ENCODE results near the gene RPN2. TPM values are rescaled to one million over a fixed set of nuclear protein-coding genes. Genes with fewer than 3 reads are reported as not detected.

Gene RPN2
- total and polyA plus RNA-seq, 9 of the 15 experiments (the other 6 are each of a cell fraction or from before 2014, with no cell fraction given), result 168 to 548 (median 325) TPM

DNA sequence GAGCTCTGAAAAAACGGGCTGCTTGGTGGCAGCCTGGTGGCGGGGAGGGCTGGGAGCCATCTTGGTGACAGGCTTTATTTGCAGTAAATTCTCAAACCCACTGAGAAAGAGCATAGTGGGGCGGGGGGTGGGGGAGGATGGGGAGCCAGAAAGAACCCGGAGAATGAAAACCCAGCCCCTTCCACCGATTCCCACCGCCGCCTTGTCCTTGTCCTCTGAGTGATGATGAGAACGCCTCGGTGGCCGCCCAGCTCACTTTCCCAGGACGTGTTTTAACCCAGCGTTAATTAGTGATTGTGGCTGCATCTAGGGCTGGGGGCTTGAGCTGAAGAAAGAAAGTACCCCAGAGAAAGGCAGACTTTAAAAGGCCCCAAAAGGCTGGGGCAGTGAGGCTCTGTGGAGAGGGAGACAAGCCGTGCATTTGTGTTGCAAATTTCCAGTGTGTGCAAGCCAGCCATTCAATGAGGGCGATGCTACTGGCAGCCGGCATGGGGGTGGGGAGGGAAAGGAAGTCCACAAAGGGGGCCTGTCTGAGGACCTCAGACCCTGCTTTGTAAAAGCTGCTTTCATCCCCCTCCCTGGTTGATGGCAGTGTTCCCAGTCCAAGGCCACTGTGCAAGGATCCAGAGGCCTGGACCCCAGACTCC, 88.7 kb downstream of the RPN2 start (continued):
- TF ChIP-seq, protein P1, sequence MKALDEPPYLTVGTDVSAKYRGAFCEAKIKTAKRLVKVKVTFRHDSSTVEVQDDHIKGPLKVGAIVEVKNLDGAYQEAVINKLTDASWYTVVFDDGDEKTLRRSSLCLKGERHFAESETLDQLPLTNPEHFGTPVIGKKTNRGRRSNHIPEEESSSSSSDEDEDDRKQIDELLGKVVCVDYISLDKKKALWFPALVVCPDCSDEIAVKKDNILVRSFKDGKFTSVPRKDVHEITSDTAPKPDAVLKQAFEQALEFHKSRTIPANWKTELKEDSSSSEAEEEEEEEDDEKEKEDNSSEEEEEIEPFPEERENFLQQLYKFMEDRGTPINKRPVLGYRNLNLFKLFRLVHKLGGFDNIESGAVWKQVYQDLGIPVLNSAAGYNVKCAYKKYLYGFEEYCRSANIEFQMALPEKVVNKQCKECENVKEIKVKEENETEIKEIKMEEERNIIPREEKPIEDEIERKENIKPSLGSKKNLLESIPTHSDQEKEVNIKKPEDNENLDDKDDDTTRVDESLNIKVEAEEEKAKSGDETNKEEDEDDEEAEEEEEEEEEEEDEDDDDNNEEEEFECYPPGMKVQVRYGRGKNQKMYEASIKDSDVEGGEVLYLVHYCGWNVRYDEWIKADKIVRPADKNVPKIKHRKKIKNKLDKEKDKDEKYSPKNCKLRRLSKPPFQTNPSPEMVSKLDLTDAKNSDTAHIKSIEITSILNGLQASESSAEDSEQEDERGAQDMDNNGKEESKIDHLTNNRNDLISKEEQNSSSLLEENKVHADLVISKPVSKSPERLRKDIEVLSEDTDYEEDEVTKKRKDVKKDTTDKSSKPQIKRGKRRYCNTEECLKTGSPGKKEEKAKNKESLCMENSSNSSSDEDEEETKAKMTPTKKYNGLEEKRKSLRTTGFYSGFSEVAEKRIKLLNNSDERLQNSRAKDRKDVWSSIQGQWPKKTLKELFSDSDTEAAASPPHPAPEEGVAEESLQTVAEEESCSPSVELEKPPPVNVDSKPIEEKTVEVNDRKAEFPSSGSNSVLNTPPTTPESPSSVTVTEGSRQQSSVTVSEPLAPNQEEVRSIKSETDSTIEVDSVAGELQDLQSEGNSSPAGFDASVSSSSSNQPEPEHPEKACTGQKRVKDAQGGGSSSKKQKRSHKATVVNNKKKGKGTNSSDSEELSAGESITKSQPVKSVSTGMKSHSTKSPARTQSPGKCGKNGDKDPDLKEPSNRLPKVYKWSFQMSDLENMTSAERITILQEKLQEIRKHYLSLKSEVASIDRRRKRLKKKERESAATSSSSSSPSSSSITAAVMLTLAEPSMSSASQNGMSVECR (CRISPR knock-in tag; IDR thresholded peaks at IDR 0.05), result no peak
- TF ChIP-seq, protein P2, sequence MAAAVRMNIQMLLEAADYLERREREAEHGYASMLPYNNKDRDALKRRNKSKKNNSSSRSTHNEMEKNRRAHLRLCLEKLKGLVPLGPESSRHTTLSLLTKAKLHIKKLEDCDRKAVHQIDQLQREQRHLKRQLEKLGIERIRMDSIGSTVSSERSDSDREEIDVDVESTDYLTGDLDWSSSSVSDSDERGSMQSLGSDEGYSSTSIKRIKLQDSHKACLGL (CRISPR knock-in tag; IDR thresholded peaks at IDR 0.05; ENCODE audit: borderline replicate concordance, poor library complexity, severe bottlenecking), result no peak
- TF ChIP-seq, protein P3, sequence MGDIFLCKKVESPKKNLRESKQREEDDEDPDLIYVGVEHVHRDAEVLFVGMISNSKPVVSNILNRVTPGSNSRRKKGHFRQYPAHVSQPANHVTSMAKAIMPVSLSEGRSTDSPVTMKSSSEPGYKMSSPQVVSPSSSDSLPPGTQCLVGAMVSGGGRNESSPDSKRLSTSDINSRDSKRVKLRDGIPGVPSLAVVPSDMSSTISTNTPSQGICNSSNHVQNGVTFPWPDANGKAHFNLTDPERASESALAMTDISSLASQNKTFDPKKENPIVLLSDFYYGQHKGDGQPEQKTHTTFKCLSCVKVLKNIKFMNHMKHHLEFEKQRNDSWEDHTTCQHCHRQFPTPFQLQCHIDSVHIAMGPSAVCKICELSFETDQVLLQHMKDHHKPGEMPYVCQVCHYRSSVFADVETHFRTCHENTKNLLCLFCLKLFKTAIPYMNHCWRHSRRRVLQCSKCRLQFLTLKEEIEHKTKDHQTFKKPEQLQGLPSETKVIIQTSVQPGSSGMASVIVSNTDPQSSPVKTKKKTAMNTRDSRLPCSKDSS (IDR thresholded peaks at IDR 0.05; ENCODE audit: low read depth, partially characterized antibody), result no peak
- TF ChIP-seq, protein P4, sequence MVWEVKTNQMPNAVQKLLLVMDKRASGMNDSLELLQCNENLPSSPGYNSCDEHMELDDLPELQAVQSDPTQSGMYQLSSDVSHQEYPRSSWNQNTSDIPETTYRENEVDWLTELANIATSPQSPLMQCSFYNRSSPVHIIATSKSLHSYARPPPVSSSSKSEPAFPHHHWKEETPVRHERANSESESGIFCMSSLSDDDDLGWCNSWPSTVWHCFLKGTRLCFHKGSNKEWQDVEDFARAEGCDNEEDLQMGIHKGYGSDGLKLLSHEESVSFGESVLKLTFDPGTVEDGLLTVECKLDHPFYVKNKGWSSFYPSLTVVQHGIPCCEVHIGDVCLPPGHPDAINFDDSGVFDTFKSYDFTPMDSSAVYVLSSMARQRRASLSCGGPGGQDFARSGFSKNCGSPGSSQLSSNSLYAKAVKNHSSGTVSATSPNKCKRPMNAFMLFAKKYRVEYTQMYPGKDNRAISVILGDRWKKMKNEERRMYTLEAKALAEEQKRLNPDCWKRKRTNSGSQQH (CRISPR knock-in tag; IDR thresholded peaks at IDR 0.05), result no peak
